Measurements from ENCODE around the gene MFRP. TPM values are rescaled to one million over a fixed set of nuclear protein-coding genes. Genes with fewer than 3 reads are reported as not detected.
A peak's percentile ranks its signal among the peaks of the same experiment; 100 is the strongest.

MFRP gene
- total RNA-seq, 3 donors from 2014 or later (not counting 1 experiment from before 2014, with no cell fraction given): not detected

GRCh38 chr11:119362741-119363080, 16.2 kb upstream of the MFRP start:
- intact Hi-C loops (cut with micrococcal nuclease): no loop called here
- H3K4me1 Mint-ChIP-seq: peaks cover 7% of the 10 kb centered on the region in 2 donors
- H3K9me3 Mint-ChIP-seq: no peaks in the 10 kb centered on the region
- 89% methylated on average over 5 of the region's 5 CpGs for WGBS (ENCODE audit: insufficient coverage)
- H3K27ac Mint-ChIP-seq: no peak overlapping the region
- TF ChIP-seq, protein P1, sequence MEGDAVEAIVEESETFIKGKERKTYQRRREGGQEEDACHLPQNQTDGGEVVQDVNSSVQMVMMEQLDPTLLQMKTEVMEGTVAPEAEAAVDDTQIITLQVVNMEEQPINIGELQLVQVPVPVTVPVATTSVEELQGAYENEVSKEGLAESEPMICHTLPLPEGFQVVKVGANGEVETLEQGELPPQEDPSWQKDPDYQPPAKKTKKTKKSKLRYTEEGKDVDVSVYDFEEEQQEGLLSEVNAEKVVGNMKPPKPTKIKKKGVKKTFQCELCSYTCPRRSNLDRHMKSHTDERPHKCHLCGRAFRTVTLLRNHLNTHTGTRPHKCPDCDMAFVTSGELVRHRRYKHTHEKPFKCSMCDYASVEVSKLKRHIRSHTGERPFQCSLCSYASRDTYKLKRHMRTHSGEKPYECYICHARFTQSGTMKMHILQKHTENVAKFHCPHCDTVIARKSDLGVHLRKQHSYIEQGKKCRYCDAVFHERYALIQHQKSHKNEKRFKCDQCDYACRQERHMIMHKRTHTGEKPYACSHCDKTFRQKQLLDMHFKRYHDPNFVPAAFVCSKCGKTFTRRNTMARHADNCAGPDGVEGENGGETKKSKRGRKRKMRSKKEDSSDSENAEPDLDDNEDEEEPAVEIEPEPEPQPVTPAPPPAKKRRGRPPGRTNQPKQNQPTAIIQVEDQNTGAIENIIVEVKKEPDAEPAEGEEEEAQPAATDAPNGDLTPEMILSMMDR (IDR thresholded peaks at IDR 0.05): no peak
- Histone ChIP-seq H3K9me3 (ENCODE audit: control insufficient read depth, insufficient read depth, low read length) (no peaks in the 10 kb centered on the region), H3K27me3 (ENCODE audit: control insufficient read depth, insufficient read depth, low read length) (peaks cover 27% of the 10 kb centered on the region), H3K36me3 (ENCODE audit: control insufficient read depth, insufficient read depth, low read length) (no peaks in the 10 kb centered on the region), H3K27ac (ENCODE audit: low read length) (no peak overlapping the region), H3K4me1 (ENCODE audit: control insufficient read depth, insufficient read depth, low read length) (peaks cover 11% of the 10 kb centered on the region), H3K4me3 (ENCODE audit: low read length) (no peak overlapping the region)
- ATAC-seq (no peak), DNase-seq (no peak)
- H3K27me3 Mint-ChIP-seq (ENCODE audit: low read depth in 2 of 2): peaks cover 55 to 63% of the 10 kb centered on the region in 2 donors
- peaks cover 6% of the 10 kb centered on the region for H3K36me3 Mint-ChIP-seq
- H3K4me3 Mint-ChIP-seq: peak overlapping the region; percentile 58

DNA sequence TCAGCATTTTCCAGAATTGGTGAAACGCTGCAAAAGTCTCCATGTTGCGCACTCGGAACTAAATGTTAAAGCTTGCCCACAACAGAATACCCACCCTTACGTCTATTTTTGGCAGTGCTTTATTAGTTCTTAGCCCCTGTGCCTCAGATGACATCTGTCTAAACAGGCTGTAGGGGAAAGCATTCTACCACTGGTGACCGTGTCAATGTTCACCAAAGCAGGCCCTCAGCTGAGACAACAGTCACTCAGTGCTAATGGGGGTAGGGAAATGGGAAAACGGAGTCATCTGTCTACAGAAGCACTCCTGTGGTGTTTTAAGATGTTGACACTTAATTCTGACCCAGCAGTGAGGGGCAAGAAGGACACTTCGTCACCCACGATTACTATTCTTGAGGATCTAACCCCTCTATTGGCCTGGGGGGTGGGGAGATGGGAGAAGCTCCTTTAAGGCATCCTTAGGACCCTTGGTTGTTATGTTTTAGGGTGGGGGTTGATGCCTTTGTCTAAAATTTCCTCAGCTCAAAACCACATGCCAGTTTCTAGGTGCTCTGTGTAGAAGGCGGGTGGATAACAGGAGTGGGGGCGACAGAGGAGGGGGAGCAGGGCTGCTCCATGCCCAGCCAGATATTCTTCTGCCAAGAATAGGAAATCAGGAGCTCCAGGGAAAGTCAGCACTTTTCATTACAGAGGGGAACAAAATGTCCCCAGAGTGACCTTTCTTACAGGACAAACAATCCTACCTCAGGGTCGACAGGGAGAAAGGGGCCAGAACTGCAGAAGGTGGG, 15.6 kb upstream of the MFRP start:
- Mint-ChIP-seq H3K9me3 (no peaks in the 10 kb centered on the region), H3K36me3 (peaks cover 6% of the 10 kb centered on the region), H3K27me3 (ENCODE audit: low read depth in 2 of 2) (peaks cover 55 to 64% of the 10 kb centered on the region in 2 donors), H3K4me1 (peaks cover 7% of the 10 kb centered on the region in 2 donors), H3K27ac (no peak overlapping the region), H3K4me3 (peak overlapping the region; percentile 58)
- intact Hi-C loops (cut with micrococcal nuclease): no loop called here
- Histone ChIP-seq H3K36me3 (ENCODE audit: control insufficient read depth, insufficient read depth, low read length) (no peaks in the 10 kb centered on the region), H3K9me3 (ENCODE audit: control insufficient read depth, insufficient read depth, low read length) (no peaks in the 10 kb centered on the region), H3K27ac (ENCODE audit: low read length) (no peak overlapping the region), H3K27me3 (ENCODE audit: control insufficient read depth, insufficient read depth, low read length) (peaks cover 27% of the 10 kb centered on the region), H3K4me3 (ENCODE audit: low read length) (no peak overlapping the region), H3K4me1 (ENCODE audit: control insufficient read depth, insufficient read depth, low read length) (peaks cover 11% of the 10 kb centered on the region)
- DNase-seq (no peak), ATAC-seq (no peak)
- TF ChIP-seq, protein P1 (IDR thresholded peaks at IDR 0.05): no peak
- 93% methylated on average over 10 of the region's 11 CpGs for WGBS (ENCODE audit: insufficient coverage)

DNA sequence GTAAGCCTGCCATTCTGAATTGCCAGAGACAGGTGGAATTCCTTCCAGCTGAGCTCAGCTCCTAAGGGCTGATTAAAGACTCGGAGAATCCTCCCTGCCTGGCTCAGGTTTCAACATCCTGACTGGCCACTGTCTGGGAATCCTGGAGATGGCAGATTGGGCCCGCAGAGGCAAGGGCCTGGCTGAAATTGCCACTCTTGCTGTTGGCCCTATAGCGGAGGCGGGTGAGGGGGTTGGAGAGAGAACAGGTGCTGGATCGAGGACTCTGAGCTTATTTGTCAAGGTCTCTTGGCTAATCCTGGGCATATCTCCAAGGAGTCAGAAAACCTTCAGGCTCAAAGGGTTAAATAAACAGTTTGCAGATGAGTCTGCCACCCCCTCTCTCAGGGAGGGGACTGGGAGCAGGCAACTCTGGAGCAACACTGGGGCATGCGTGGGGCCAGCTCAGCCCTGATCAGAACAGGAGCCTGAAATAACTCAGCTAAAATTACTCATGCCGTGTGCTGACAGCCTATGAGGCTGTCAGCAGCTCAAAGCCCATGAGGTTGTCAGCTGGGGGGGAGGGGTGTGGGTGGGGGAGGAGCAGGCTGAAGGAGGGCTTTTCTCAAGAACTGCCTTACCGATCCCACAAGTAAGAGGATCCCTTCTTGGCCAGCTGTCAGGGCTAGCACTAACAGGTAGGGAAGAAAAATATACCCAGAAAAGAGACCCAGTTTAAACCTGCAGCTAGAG, 14.7 kb upstream of the MFRP start:
- Mint-ChIP-seq H3K36me3 (peaks cover 6% of the 10 kb centered on the region), H3K9me3 (no peaks in the 10 kb centered on the region), H3K4me1 (peaks cover 13 to 15% of the 10 kb centered on the region in 2 donors), H3K4me3 (no peak overlapping the region), H3K27me3 (ENCODE audit: low read depth in 2 of 2) (peaks cover 52 to 55% of the 10 kb centered on the region in 2 donors), H3K27ac (no peak overlapping the region)
- Histone ChIP-seq H3K27ac (ENCODE audit: low read length) (no peak overlapping the region), H3K4me1 (ENCODE audit: control insufficient read depth, insufficient read depth, low read length) (peaks cover 17% of the 10 kb centered on the region), H3K36me3 (ENCODE audit: control insufficient read depth, insufficient read depth, low read length) (no peaks in the 10 kb centered on the region), H3K9me3 (ENCODE audit: control insufficient read depth, insufficient read depth, low read length) (no peaks in the 10 kb centered on the region), H3K27me3 (ENCODE audit: control insufficient read depth, insufficient read depth, low read length) (peaks cover 27% of the 10 kb centered on the region), H3K4me3 (ENCODE audit: low read length) (no peak overlapping the region)
- DNase-seq: no peak
- intact Hi-C loops (cut with micrococcal nuclease): no loop called here
- TF ChIP-seq, protein P1 (IDR thresholded peaks at IDR 0.05): no peak
- ATAC-seq: no peak
- 83% methylated on average over 8 of the region's 8 CpGs for WGBS (ENCODE audit: insufficient coverage)

Measured in natural killer cell (primary cell).